H1 (cell line): ENCODE measurements around the gene KRT81. TPM values are rescaled to one million over a fixed set of nuclear protein-coding genes. Genes with fewer than 3 reads are reported as not detected.

Experiments
- CTCF ChIA-PET: fragments of 300-600 bp; sonication (Branson Sonifier 250); formaldehyde crosslinking; loops from one replicate; lab custom pipeline; 2021; ENCODE audit not compliant: partially characterized antibody; lab: Charles Lee
- POLR2A ChIA-PET: fragments of 300-600 bp; sonication (Branson Sonifier 250); formaldehyde crosslinking; loops from one replicate; lab custom pipeline; 2021; ENCODE audit warnings: inconsistent platforms; ENCODE audit not compliant: partially characterized antibody; lab: Charles Lee
- DNase-seq, 2 experiments: peaks; one replicate each; pipeline versions ENCODE4 v3.0.0 to v3.0.0-alpha.2; 2010 to 2022; ENCODE audit warnings: low spot score in 2 of 2, low read depth in 1 of 2, mixed read lengths in 1 of 2
- FAIRE-seq: peaks from 2 replicates; lab custom pipeline; 2011; peaks lifted over from hg19 to GRCh38; lab: Jason Lieb, UNC
- H2AFZ ChIP-seq: 2 replicates; pipeline ENCODE4 v1.8.1; 2012; ENCODE audit warnings: low read length, inconsistent platforms
- H2AK5ac ChIP-seq: 2 replicates; pipeline ENCODE4 v1.6.1; 2013; ENCODE audit warnings: low read depth, low read length
- H2BK120ac ChIP-seq: replicated peaks from 2 replicates; pipeline ENCODE3; 2013; ENCODE audit warnings: low read depth, low read length, inconsistent platforms
- H2BK12ac ChIP-seq: 2 replicates; pipeline ENCODE4 v1.6.1; 2013; ENCODE audit warnings: low read depth, low read length
- H2BK15ac ChIP-seq: 2 replicates; pipeline ENCODE4 v1.6.1; 2013; ENCODE audit warnings: low read length
- H2BK20ac ChIP-seq: 2 replicates; pipeline ENCODE4 v1.6.1; 2013; ENCODE audit warnings: low read length
- H2BK5ac ChIP-seq: 2 replicates; pipeline ENCODE4 v1.6.1; 2013; ENCODE audit warnings: low read depth, low read length
- H3K14ac ChIP-seq: 2 replicates; pipeline ENCODE4 v1.6.1; 2013; ENCODE audit warnings: inconsistent platforms; ENCODE audit not compliant: insufficient read length
- H3K18ac ChIP-seq: 2 replicates; pipeline ENCODE4 v1.6.1; 2013; ENCODE audit warnings: low read length; ENCODE audit errors: extremely low read depth
- H3K23ac ChIP-seq: 2 replicates; pipeline ENCODE4 v1.6.1; 2013; ENCODE audit warnings: inconsistent platforms; ENCODE audit not compliant: insufficient read length
- H3K23me2 ChIP-seq: 2 replicates; pipeline ENCODE4 v1.6.1; 2013; ENCODE audit warnings: low read depth, low read length
- H3K27ac ChIP-seq: 2 replicates; pipeline ENCODE4 v1.6.1; 2011; ENCODE audit warnings: low read depth, low read length, inconsistent platforms
- H3K27me3 ChIP-seq, 4 experiments: replicated peaks in 1 of 4; 1 replicate in 1 of 4; 2 replicates in 3 of 4; pipeline versions ENCODE4 v1.6.1 to v1.8.1; 2011 to 2013; ENCODE audit warnings: low read length in 3 of 4, mild to moderate bottlenecking in 3 of 4, inconsistent platforms in 2 of 4, mixed read lengths in 2 of 4, moderate library complexity in 1 of 4; ENCODE audit not compliant: control insufficient read depth in 3 of 4, insufficient read depth in 3 of 4; ENCODE audit errors: extremely low read depth in 1 of 4
- H3K36me3 ChIP-seq, 4 experiments: 2 replicates each; pipeline versions ENCODE4 v1.6.1 to v1.8.1; 2011 to 2013; ENCODE audit warnings: mild to moderate bottlenecking in 4 of 4, low read length in 3 of 4, moderate library complexity in 2 of 4, control low read depth in 1 of 4, inconsistent platforms in 1 of 4; ENCODE audit not compliant: insufficient read depth in 4 of 4, control insufficient read depth in 2 of 4
- H3K4ac ChIP-seq: replicated peaks from 2 replicates; pipeline ENCODE3; 2013; ENCODE audit warnings: low read length, low read depth, mixed read lengths, inconsistent platforms; ENCODE audit not compliant: insufficient read length
- H3K4me1 ChIP-seq, 4 experiments: replicated peaks in 1 of 4; 1 replicate in 1 of 4; 2 replicates in 3 of 4; pipeline versions ENCODE4 v1.6.1 to v1.8.1; 2011 to 2013; ENCODE audit warnings: low read length in 3 of 4, inconsistent platforms in 2 of 4, mixed read lengths in 1 of 4; ENCODE audit not compliant: insufficient read depth in 4 of 4, control insufficient read depth in 3 of 4
- H3K4me2 ChIP-seq, 2 experiments: 2 replicates each; pipeline versions ENCODE4 v1.6.1 to v1.8.1; 2011 to 2013; ENCODE audit warnings: low read depth in 2 of 2, low read length in 2 of 2, control low read depth in 1 of 2, inconsistent platforms in 1 of 2, mild to moderate bottlenecking in 1 of 2; ENCODE audit not compliant: insufficient read depth in 1 of 2
- H3K4me3 ChIP-seq, 4 experiments: fragments of 200-600, 300-600 bp in 1 of 4; sonication (generic), shearing (Covaris generic), sonication (Bioruptor Twin) in 1 of 4; 2 replicates each; pipeline versions ENCODE4 v1.5.1 to v1.8.1; 2011 to 2016; ENCODE audit warnings: low read length in 4 of 4, low read depth in 3 of 4, control low read depth in 2 of 4, inconsistent platforms in 2 of 4, mild to moderate bottlenecking in 2 of 4, mixed read lengths in 1 of 4, moderate library complexity in 1 of 4; ENCODE audit not compliant: insufficient read depth in 2 of 4; ENCODE audit errors: extremely low read depth in 1 of 4
- H3K56ac ChIP-seq: replicated peaks from 2 replicates; pipeline ENCODE3; 2013; ENCODE audit warnings: low read depth, mild to moderate bottlenecking, mixed read lengths, low read length, inconsistent platforms; ENCODE audit not compliant: insufficient read length
- H3K79me1 ChIP-seq: 2 replicates; pipeline ENCODE4 v1.6.1; 2013; ENCODE audit warnings: low read depth, low read length, control low read depth
- H3K79me2 ChIP-seq, 2 experiments: 2 replicates each; pipeline versions ENCODE4 v1.6.1 to v1.8.1; 2012 to 2013; ENCODE audit warnings: low read length in 2 of 2, mild to moderate bottlenecking in 2 of 2, inconsistent platforms in 1 of 2; ENCODE audit not compliant: insufficient read depth in 2 of 2, control insufficient read depth in 1 of 2
- H3K9ac ChIP-seq, 4 experiments: replicated peaks in 1 of 4; 1 replicate in 1 of 4; 2 replicates in 3 of 4; pipeline versions ENCODE4 v1.6.1 to v1.8.1; 2011 to 2013; ENCODE audit warnings: low read depth in 3 of 4, low read length in 3 of 4, control low read depth in 2 of 4, mild to moderate bottlenecking in 2 of 4, moderate library complexity in 2 of 4, inconsistent platforms in 1 of 4; ENCODE audit errors: extremely low read depth in 1 of 4
- H3K9me3 ChIP-seq, 2 experiments: 2 replicates each; pipeline versions ENCODE4 v1.6.1 to v1.8.1; 2012 to 2013; ENCODE audit warnings: mild to moderate bottlenecking in 2 of 2, moderate library complexity in 2 of 2, control low read depth in 1 of 2, inconsistent platforms in 1 of 2, low read depth in 1 of 2, low read length in 1 of 2, mixed read lengths in 1 of 2; ENCODE audit not compliant: insufficient read depth in 2 of 2
- H4K20me1 ChIP-seq, 2 experiments: replicated peaks in 1 of 2; 2 replicates each; pipeline versions ENCODE3 to v1.8.1; 2011 to 2013; ENCODE audit warnings: inconsistent platforms in 2 of 2, low read length in 2 of 2, mild to moderate bottlenecking in 1 of 2; ENCODE audit not compliant: insufficient read depth in 2 of 2, control insufficient read depth in 1 of 2
- H4K5ac ChIP-seq: 2 replicates; pipeline ENCODE4 v1.6.1; 2013; ENCODE audit warnings: low read length, low read depth, mixed read lengths, inconsistent platforms; ENCODE audit not compliant: insufficient read length
- H4K8ac ChIP-seq: 2 replicates; pipeline ENCODE4 v1.8.0; 2013; ENCODE audit warnings: mild to moderate bottlenecking, moderate library complexity, low read length, inconsistent platforms; ENCODE audit not compliant: insufficient read depth; ENCODE audit errors: extremely low read depth
- H4K91ac ChIP-seq: replicated peaks from 2 replicates; pipeline ENCODE3; 2013; ENCODE audit warnings: low read length, mixed read lengths, inconsistent platforms; ENCODE audit not compliant: insufficient read length
- JUN ChIP-seq: IDR thresholded peaks from 2 replicates; pipeline ENCODE4 v1.6.1; 2011; ENCODE audit warnings: low read depth, mild to moderate bottlenecking, improper control_type of control experiment, low read length
- SUZ12 ChIP-seq: fragments of 200-600 bp; sonication (generic); IDR thresholded peaks from 2 replicates; pipeline ENCODE4 v1.6.1; 2012; ENCODE audit warnings: mild to moderate bottlenecking, inconsistent platforms, low read length, moderate library complexity, mixed read lengths
- WGBS, 2 experiments: shearing (Covaris generic) in 1 of 2; methylation state at CpG; one replicate each; pipeline versions ENCODE4 v1.1.6 to v1.1.7; 2013 to 2015; ENCODE audit warnings: low lambda C conversion rate in 2 of 2, mixed read lengths in 2 of 2, inconsistent platforms in 1 of 2, low coverage in 1 of 2, missing lambda C conversion rate in 1 of 2; ENCODE audit not compliant: insufficient replicate concordance in 2 of 2, insufficient coverage in 1 of 2, insufficient read length in 1 of 2; ENCODE audit errors: extremely low coverage in 1 of 2, missing lambda C conversion rate in 1 of 2; 5-methylcytosine and 5-hydroxymethylcytosine counted together
- polyA plus RNA-seq, 7 experiments: library from polyadenylated mRNA; depleted of rRNA in 3 of 7; stranded (reverse) in 5 of 7; unstranded in 2 of 7; fragments of >200 nt in 5 of 7; fragments of 200-250 nt in 2 of 7; gene quantifications; 1 replicate in 5 of 7; 2 replicates in 1 of 7; 4 replicates in 1 of 7; pipeline versions ENCODE4 v1.2.1 to v1.2.3, GENCODE V29; 2011 to 2013; ENCODE audit warnings: missing spikeins in 2 of 7, mixed read lengths in 2 of 7
- total RNA-seq: library from RNA; stranded (reverse); fragmentation: NEBNext Ultra II Directional; extraction: Animal tissue kit (Norgen Biotek cat#: 25700); gene quantifications from 2 replicates; pipeline ENCODE4 v1.2.1, GENCODE V29; 2021

KRT81 gene
- total and polyA plus RNA-seq, 2 of the 8 experiments (the other 6 are each of a cell fraction or from before 2014, with no cell fraction given), result not detected

DNA sequence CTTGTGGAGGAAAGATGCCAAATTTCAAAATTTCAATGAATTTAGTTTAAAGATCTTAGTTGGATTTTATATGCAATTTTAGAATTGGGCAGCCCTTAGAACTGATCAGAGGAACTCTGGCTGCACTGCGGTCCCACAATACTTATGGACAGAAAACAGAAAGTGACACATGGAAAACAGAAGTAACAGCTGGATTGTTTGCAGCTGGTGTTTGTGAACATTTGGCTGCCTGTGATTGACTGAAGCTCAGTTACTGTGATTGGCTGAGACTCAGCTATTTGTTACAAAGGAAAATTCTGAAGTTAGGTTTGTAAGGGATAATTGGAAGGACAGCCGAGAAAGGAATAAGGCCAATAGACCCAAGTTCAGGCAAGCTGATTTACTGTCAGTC, 26.9 kb downstream of the KRT81 start:
- H3K27ac ChIP-seq, result no peak overlapping the region
- POLR2A ChIA-PET, result interaction anchor here (0.8 to 1.1 kb wide), 2 partner anchors 12 to 27 kb away, joined by 3 read pairs; no protein-coding TSS in a partner anchor
- WGBS, 2 experiments, result 90% methylated on average over 2 of the region's 2 CpGs; no CpG with 5 or more reads in 1 of the 2 experiments
- no peak overlapping the region for H2AFZ ChIP-seq
- no peak overlapping the region for H4K8ac ChIP-seq
- H2BK5ac ChIP-seq, result no peak overlapping the region
- H2BK20ac ChIP-seq, result no peak overlapping the region
- no peak overlapping the region for H2BK12ac ChIP-seq
- no peaks in the 10 kb centered on the region for H3K79me1 ChIP-seq
- DNase-seq (no peak), FAIRE-seq (no peak)
- no peak overlapping the region for H3K18ac ChIP-seq
- H3K56ac ChIP-seq, result no peak overlapping the region
- CTCF ChIA-PET, result interaction anchor here (1.0 to 7.0 kb wide), 13 partner anchors 13 to 615 kb away, joined by 3 to 87 read pairs (median 4); partner anchors contain the start of gene KRT86
- TF ChIP-seq JUN (no peak), SUZ12 (no peak)
- peaks cover 1 to 4% (median 4%) of the 10 kb centered on the region in 4 experiments; a peak in 5 of 7 replicates for H3K27me3 ChIP-seq
- H3K9me3 ChIP-seq, result peaks cover 2 to 7% of the 10 kb centered on the region in 2 experiments; a peak in 2 of 4 replicates
- peaks cover 0 to 6% (median 0%) of the 10 kb centered on the region in 4 experiments; a peak in 2 of 7 replicates for H3K4me1 ChIP-seq
- H3K4me2 ChIP-seq, result no peak overlapping the region
- no peak overlapping the region for H2AK5ac ChIP-seq
- H4K5ac ChIP-seq, result no peak overlapping the region
- no peak overlapping the region for H4K91ac ChIP-seq
- H3K14ac ChIP-seq, result no peak overlapping the region
- no peak overlapping the region for H3K4ac ChIP-seq
- no peak overlapping the region for H3K9ac ChIP-seq
- H3K23ac ChIP-seq, result no peak overlapping the region
- no peak overlapping the region for H2BK120ac ChIP-seq
- H3K79me2 ChIP-seq, result no peaks in the 10 kb centered on the region
- H3K23me2 ChIP-seq, result no peaks in the 10 kb centered on the region
- no peaks in the 10 kb centered on the region for H3K36me3 ChIP-seq
- no peaks in the 10 kb centered on the region for H4K20me1 ChIP-seq
- H2BK15ac ChIP-seq, result no peak overlapping the region
- no peak overlapping the region for H3K4me3 ChIP-seq
